ENCODE results near the gene GREM2. TPM values are rescaled to one million over a fixed set of nuclear protein-coding genes. Genes with fewer than 3 reads are reported as not detected.

GREM2 gene
- total and polyA plus RNA-seq, 9 of the 15 experiments (the other 6 are each of a cell fraction or from before 2014, with no cell fraction given): 0.01 to 0.07 (median 0.05) TPM; not detected in 5

GRCh38 chr1:240591564-240591963, 20.4 kb downstream of the GREM2 start (continued):
- TF ChIP-seq RREB1 (CRISPR knock-in tag; IDR thresholded peaks at IDR 0.05) (no peak), NKRF (IDR thresholded peaks at IDR 0.05; ENCODE audit: borderline replicate concordance) (no peak), ZNF316 (IDR thresholded peaks at IDR 0.05) (no peak), TRIM25 (IDR thresholded peaks at IDR 0.05; ENCODE audit: borderline replicate concordance) (no peak)

Data from K562 (cell line).